AG04450 (cell line): ENCODE measurements around the gene TMEM151B. TPM values are rescaled to one million over a fixed set of nuclear protein-coding genes. Genes with fewer than 3 reads are reported as not detected.

Source experiments
- CTCF ChIA-PET: fragments of 300-600, 350-600 bp; formaldehyde crosslinking; extraction: SDS; loops from one replicate; lab custom pipeline; 2022; ENCODE audit warnings: antibody characterized with exemption, inconsistent platforms; lab: Charles Lee
- POLR2A ChIA-PET: fragments of 350-600 bp; formaldehyde crosslinking; extraction: SDS; loops from one replicate; lab custom pipeline; 2021; ENCODE audit warnings: antibody characterized with exemption, inconsistent platforms; lab: Yijun Ruan, JAX
- DNase-seq: peaks from one replicate; pipeline ENCODE4 v3.0.0-alpha.2; 2011; ENCODE audit warnings: low read depth, low spot score
- H3K27ac ChIP-seq: one replicate; pipeline ENCODE4 v1.5.1; 2012; ENCODE audit warnings: low read depth, low read length, control low read depth
- H3K27me3 ChIP-seq: one replicate; pipeline ENCODE4 v1.6.0; 2012; ENCODE audit warnings: low read length; ENCODE audit not compliant: control insufficient read depth, insufficient read depth
- H3K4me3 ChIP-seq: 2 replicates; pipeline ENCODE4 v1.5.1; 2011; ENCODE audit warnings: mild to moderate bottlenecking, low read depth, low read length, control low read depth
- H3K9me3 ChIP-seq: 2 replicates; pipeline ENCODE4 v1.5.1; 2012; ENCODE audit warnings: low read length; ENCODE audit not compliant: control insufficient read depth, insufficient read depth
- polyA plus RNA-seq: library from polyadenylated mRNA; depleted of rRNA; stranded (reverse); fragments of >200 nt; gene quantifications from 2 replicates; pipeline ENCODE4 v1.2.3, GENCODE V29; 2011
- TF ChIP-seq, protein P1 (sequence below): IDR thresholded peaks from 2 replicates; pipeline ENCODE4 v1.5.1; 2011; ENCODE audit warnings: low read depth, low read length, control low read depth, inconsistent platforms

Gene TMEM151B
- polyA plus RNA-seq, 1 experiment: not detected

DNA sequence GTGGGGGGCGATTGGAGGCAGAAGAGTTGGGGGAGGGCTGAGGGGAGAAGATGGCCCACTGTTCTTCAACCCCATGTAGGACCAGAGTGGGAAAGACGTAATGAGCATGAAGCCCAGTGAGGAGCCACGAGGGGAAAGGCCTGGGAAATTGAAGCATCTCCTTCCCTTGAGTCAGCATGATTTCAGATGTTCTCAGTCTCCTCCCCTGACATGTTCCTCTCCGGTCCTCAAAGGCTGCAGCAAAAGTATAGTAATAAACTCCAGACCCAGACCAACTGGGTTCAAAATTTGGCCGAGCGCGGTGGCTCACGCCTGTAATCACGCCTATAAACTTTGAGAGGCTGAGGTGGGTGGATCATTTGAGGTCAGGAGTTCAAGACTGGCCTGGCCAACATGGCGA is 3.0 kb upstream of the TMEM151B start:
- no peaks in the 10 kb centered on the region; the same call in 1 of the 2 replicates for H3K9me3 ChIP-seq
- TF ChIP-seq, protein P1, sequence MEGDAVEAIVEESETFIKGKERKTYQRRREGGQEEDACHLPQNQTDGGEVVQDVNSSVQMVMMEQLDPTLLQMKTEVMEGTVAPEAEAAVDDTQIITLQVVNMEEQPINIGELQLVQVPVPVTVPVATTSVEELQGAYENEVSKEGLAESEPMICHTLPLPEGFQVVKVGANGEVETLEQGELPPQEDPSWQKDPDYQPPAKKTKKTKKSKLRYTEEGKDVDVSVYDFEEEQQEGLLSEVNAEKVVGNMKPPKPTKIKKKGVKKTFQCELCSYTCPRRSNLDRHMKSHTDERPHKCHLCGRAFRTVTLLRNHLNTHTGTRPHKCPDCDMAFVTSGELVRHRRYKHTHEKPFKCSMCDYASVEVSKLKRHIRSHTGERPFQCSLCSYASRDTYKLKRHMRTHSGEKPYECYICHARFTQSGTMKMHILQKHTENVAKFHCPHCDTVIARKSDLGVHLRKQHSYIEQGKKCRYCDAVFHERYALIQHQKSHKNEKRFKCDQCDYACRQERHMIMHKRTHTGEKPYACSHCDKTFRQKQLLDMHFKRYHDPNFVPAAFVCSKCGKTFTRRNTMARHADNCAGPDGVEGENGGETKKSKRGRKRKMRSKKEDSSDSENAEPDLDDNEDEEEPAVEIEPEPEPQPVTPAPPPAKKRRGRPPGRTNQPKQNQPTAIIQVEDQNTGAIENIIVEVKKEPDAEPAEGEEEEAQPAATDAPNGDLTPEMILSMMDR: no peak
- ChIA-PET POLR2A (no interaction called here), CTCF (interaction anchor here (0.6 to 6.0 kb wide), 13 partner anchors 9 to 1123 kb away, joined by 3 to 93 read pairs (median 5); partner anchors contain the start of genes AARS2, CDC5L, SLC35B2 and SPATS1)
- peaks cover 37% of the 10 kb centered on the region for H3K27me3 ChIP-seq
- no peak overlapping the region for H3K27ac ChIP-seq
- DNase-seq: no peak
- H3K4me3 ChIP-seq: no peak overlapping the region

DNA sequence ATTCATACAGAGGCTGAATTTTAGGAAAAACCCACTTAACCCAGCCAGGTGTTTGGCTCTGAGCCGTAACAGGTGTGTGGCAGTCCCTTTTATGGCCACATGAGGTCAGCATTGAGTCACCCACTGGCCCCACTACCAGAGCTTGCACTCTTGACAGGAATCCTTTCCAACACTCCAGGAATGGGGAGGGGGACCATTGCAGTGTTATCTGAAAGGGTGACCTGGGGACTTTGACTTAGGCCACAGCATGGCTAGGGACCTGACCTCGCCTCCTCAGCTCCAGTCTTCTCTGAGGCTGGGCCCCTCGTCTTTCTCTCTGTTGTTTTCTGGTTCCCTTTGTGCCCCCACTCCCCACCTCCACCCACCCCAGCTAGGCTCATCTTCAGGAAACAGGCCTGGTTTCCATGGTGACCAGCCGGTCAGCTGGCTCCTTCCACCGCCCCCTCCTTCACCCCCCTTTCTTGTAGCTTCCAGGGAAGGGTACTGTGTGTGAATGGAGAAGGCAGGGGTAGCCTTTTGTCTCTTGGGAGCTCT is 2.1 kb upstream of the TMEM151B start:
- no peak for DNase-seq
- Histone ChIP-seq H3K27me3 (peaks cover 45% of the 10 kb centered on the region), H3K27ac (no peak overlapping the region), H3K4me3 (no peak overlapping the region), H3K9me3 (no peaks in the 10 kb centered on the region; the same call in 1 of the 2 replicates)
- ChIA-PET POLR2A (interaction anchor here (0.6 to 1.1 kb wide), 3 partner anchors 21 to 120 kb away, joined by 3 to 7 read pairs (median 5); partner anchors contain the start of gene HSP90AB1), CTCF (interaction anchor here (0.6 to 6.0 kb wide), 21 partner anchors 11 to 1122 kb away, joined by 3 to 93 read pairs (median 4); partner anchors contain the start of genes AARS2, CDC5L, SLC35B2 and SPATS1)
- TF ChIP-seq, protein P1: peak; percentile 99

DNA sequence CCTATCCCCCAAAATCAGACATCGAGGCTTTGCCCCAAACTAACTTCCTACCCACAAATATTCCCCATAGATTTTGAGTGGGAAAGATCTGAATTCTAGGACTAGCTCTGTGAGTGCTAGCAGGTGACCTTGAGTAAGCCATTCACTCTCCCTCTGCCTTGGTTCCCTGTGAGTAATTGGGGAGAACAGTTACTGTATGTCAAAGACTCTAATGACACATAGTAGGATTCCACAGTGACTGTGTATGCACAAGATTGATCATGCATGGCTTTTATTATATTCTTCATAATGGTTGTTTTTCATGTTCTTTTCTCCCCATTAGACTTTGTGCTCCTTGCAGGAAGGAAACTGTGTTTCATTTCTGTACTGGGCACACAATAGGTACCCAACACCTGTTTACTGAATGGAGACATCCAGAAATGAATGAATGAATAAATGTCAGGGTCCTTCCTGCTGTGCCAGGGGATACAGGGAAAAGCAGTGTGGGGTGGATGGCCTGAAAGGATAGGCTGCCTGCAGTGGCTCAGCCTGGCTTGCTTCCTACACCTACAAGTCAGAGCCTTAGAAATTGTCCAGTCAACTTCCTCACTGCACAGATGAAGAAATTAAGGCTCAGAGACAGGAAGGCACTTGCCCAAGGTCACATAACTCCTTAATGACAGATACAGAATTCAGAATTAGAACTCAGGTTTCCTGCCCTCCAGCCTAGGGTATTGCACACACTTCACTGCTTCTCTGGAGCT is 901 bp upstream of the TMEM151B start:
- CTCF ChIA-PET: interaction anchor here (0.6 to 6.0 kb wide), 7 partner anchors 15 to 69 kb away, joined by 4 to 93 read pairs (median 6); partner anchors contain the start of gene AARS2
- TF ChIP-seq, protein P1: no peak
- Histone ChIP-seq H3K27me3 (peaks cover 55% of the 10 kb centered on the region), H3K4me3 (no peak overlapping the region), H3K27ac (no peak overlapping the region), H3K9me3 (no peaks in the 10 kb centered on the region; the same call in 1 of the 2 replicates)
- no peak for DNase-seq
- POLR2A ChIA-PET: no interaction called here

DNA sequence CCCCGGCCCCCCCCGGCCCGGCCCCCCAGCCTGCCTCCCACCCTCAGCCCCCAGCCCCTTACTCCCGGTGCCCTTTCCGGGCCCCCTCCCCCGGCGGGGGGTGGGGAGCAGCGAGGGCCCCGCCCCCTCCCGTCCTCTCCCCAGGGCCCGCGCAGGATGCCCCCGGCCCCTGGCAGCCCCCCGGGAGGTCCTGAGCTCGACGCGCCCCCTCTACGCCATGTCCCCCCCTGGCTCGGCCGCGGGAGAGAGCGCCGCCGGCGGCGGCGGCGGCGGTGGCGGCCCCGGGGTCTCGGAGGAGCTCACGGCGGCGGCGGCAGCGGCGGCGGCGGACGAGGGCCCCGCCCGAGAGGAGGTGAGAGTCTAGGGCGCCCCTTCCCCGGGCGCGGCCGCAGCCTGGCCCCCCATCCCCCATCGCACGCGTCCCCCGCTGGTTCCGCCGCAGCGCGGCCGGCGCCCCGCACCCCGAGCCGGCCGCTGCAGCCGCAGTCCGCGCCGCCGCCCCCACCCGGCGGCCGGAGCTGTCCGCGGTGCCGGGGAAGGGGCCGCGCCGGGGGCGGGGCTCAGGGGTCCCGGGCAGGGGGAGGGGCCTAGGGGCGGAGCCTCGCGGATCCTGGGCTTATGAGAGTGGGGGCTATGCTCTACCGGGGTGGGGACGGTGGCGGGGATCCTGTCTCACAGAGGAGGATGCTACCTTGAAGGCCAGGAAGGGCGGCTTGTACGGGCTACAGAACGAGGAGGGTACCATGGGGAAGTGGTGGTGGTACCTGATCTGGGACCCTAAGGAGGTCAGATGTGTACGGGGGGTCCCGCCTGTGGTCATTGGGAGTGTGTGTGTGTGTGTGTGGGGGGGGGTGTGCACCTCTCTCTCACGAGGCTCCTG is 516 bp downstream of the TMEM151B start:
- H3K9me3 ChIP-seq: peaks cover 5% of the 10 kb centered on the region; the same call in 1 of the 2 replicates
- ChIA-PET CTCF (interaction anchor here (0.6 to 6.0 kb wide), 4 partner anchors 24 to 83 kb away, joined by 3 to 93 read pairs (median 5); partner anchors contain the start of gene AARS2), POLR2A (interaction anchor here (0.5 to 0.6 kb wide), 2 partner anchors 14 to 159 kb away, joined by 3 read pairs; no protein-coding TSS in a partner anchor)
- peaks cover 63% of the 10 kb centered on the region for H3K27me3 ChIP-seq
- peak overlapping the region; percentile 22; the same call in 1 of the 2 replicates for H3K4me3 ChIP-seq
- TF ChIP-seq, protein P1: no peak
- H3K27ac ChIP-seq: no peak overlapping the region
- DNase-seq: no peak
